Fibroblast of pulmonary artery (primary cell): ENCODE results near the gene AHCYL1.

Experiments used
- DNase-seq: peaks from one replicate; pipeline ENCODE4 v3.0.0-alpha.2; 2010; ENCODE audit warnings: low read depth
- H3K4me3 ChIP-seq: replicated peaks from 2 replicates; pipeline ENCODE4 v1.5.1; 2011; ENCODE audit warnings: low read depth, mild to moderate bottlenecking, control low read depth, low read length, moderate library complexity
- CTCF ChIP-seq: IDR thresholded peaks from 2 replicates; pipeline ENCODE4 v1.5.1; 2011; ENCODE audit warnings: mild to moderate bottlenecking, control low read depth, low read length, inconsistent platforms; ENCODE audit errors: missing control alignments

The AHCYL1 gene

GRCh38 chr1:110032327-110032726, 47.8 kb downstream of the AHCYL1 start:
- DNase-seq = no peak
- H3K4me3 ChIP-seq = no peak overlapping the region
- no peak for TF ChIP-seq CTCF

- DNase-seq = no peak
- TF ChIP-seq CTCF = no peak
- no peak overlapping the region for H3K4me3 ChIP-seq
Measured at GRCh38 chr1:110033421-110033820, 48.9 kb downstream of the AHCYL1 start.

GRCh38 chr1:110034040-110034450, 49.5 kb downstream of the AHCYL1 start:
- TF ChIP-seq CTCF = no peak
- H3K4me3 ChIP-seq = peak overlapping the region; percentile 82

GRCh38 chr1:110034451-110035235, 50.1 kb downstream of the AHCYL1 start, which contains the start of gene STRIP1:
Gene STRIP1, plus strand, starts transcription at chr1:110034624. Its CDS starts 14 bp downstream, at chr1:110034638.
- peak within 1 kb of the TSS; percentile 82 for H3K4me3 ChIP-seq
- peak; percentile 98 for DNase-seq
- TF ChIP-seq CTCF = no peak

More at GRCh38 chr1:110034040-110034450, 49.5 kb downstream of the AHCYL1 start:
- no peak for DNase-seq

- no peak for TF ChIP-seq CTCF
- H3K4me3 ChIP-seq = peak overlapping the region; percentile 82
- DNase-seq = peak; percentile 27
Measured at GRCh38 chr1:110035236-110035752, 50.7 kb downstream of the AHCYL1 start.

- TF ChIP-seq CTCF = no peak
- DNase-seq = no peak
- no peak overlapping the region for H3K4me3 ChIP-seq
Measured at GRCh38 chr1:110038271-110038670, 53.7 kb downstream of the AHCYL1 start.
